Skeletal muscle satellite cell (primary cell): Measurements from ENCODE around the gene FMO3.

Experiments
- H3K27me3 ChIP-seq: 2 replicates; pipeline ENCODE4 v1.7.0; 2013; ENCODE audit warnings: low read length; ENCODE audit not compliant: control insufficient read depth, insufficient read depth
- H3K36me3 ChIP-seq: 2 replicates; pipeline ENCODE4 v1.7.0; 2013; ENCODE audit warnings: mild to moderate bottlenecking, control low read depth, low read length; ENCODE audit not compliant: insufficient read depth
- H3K4me1 ChIP-seq: 2 replicates; pipeline ENCODE4 v1.7.0; 2013; ENCODE audit warnings: low read length; ENCODE audit not compliant: control insufficient read depth, insufficient read depth
- H3K4me2 ChIP-seq: 2 replicates; pipeline ENCODE4 v1.7.0; 2013; ENCODE audit warnings: mild to moderate bottlenecking, low read length
- H3K4me3 ChIP-seq: 2 replicates; pipeline ENCODE4 v1.7.0; 2013; ENCODE audit warnings: low read length
- H3K9ac ChIP-seq: 2 replicates; pipeline ENCODE4 v1.7.0; 2013; ENCODE audit warnings: mild to moderate bottlenecking, low read depth, low read length, moderate library complexity
- H3K9me3 ChIP-seq: replicated peaks from 2 replicates; pipeline ENCODE4 v1.7.0; 2013; ENCODE audit warnings: mild to moderate bottlenecking, control low read depth, low read length

The FMO3 gene

GRCh38 chr1:171117085-171117484, 26.4 kb downstream of the FMO3 start:
- H3K27me3 ChIP-seq = no peaks in the 10 kb centered on the region
- H3K4me3 ChIP-seq = no peak overlapping the region
- H3K4me1 ChIP-seq = peaks cover 5% of the 10 kb centered on the region
- H3K9ac ChIP-seq = no peak overlapping the region
- H3K36me3 ChIP-seq = no peaks in the 10 kb centered on the region
- H3K4me2 ChIP-seq = no peak overlapping the region
- H3K9me3 ChIP-seq = no peaks in the 10 kb centered on the region

- Histone ChIP-seq H3K4me2 (no peak overlapping the region), H3K4me3 (no peak overlapping the region), H3K36me3 (no peaks in the 10 kb centered on the region), H3K4me1 (no peaks in the 10 kb centered on the region), H3K9me3 (no peaks in the 10 kb centered on the region), H3K9ac (no peak overlapping the region), H3K27me3 (no peaks in the 10 kb centered on the region)
Measured at GRCh38 chr1:171119648-171120047, 28.9 kb downstream of the FMO3 start.

GRCh38 chr1:171122299-171122698, 31.6 kb downstream of the FMO3 start:
- Histone ChIP-seq H3K9ac (no peak overlapping the region), H3K4me2 (no peak overlapping the region), H3K27me3 (no peaks in the 10 kb centered on the region), H3K4me3 (no peak overlapping the region), H3K9me3 (no peaks in the 10 kb centered on the region), H3K4me1 (peaks cover 8% of the 10 kb centered on the region), H3K36me3 (no peaks in the 10 kb centered on the region)

- Histone ChIP-seq H3K4me1 (peaks cover 12% of the 10 kb centered on the region), H3K4me2 (no peak overlapping the region), H3K27me3 (no peaks in the 10 kb centered on the region), H3K4me3 (no peak overlapping the region), H3K36me3 (no peaks in the 10 kb centered on the region), H3K9me3 (no peaks in the 10 kb centered on the region), H3K9ac (no peak overlapping the region)
Measured at GRCh38 chr1:171122893-171123292, 32.2 kb downstream of the FMO3 start.

GRCh38 chr1:171126504-171126903, 35.8 kb downstream of the FMO3 start:
- H3K9ac ChIP-seq = no peak overlapping the region
- H3K4me3 ChIP-seq = no peak overlapping the region
- no peaks in the 10 kb centered on the region for H3K9me3 ChIP-seq
- H3K4me2 ChIP-seq = no peak overlapping the region
- no peaks in the 10 kb centered on the region for H3K27me3 ChIP-seq
- H3K4me1 ChIP-seq = peaks cover 20% of the 10 kb centered on the region
- no peaks in the 10 kb centered on the region for H3K36me3 ChIP-seq

- Histone ChIP-seq H3K9ac (no peak overlapping the region), H3K27me3 (no peaks in the 10 kb centered on the region), H3K4me3 (no peak overlapping the region), H3K4me2 (no peak overlapping the region), H3K4me1 (peaks cover 20% of the 10 kb centered on the region), H3K36me3 (no peaks in the 10 kb centered on the region), H3K9me3 (no peaks in the 10 kb centered on the region)
Measured at GRCh38 chr1:171127099-171127498, 36.4 kb downstream of the FMO3 start.

GRCh38 chr1:171127501-171127900, 36.8 kb downstream of the FMO3 start:
- H3K4me2 ChIP-seq = peak overlapping the region; percentile 50
- H3K36me3 ChIP-seq = no peaks in the 10 kb centered on the region
- H3K9me3 ChIP-seq = no peaks in the 10 kb centered on the region
- no peaks in the 10 kb centered on the region for H3K27me3 ChIP-seq
- H3K9ac ChIP-seq = peak overlapping the region; percentile 43
- H3K4me3 ChIP-seq = no peak overlapping the region
- peaks cover 20% of the 10 kb centered on the region for H3K4me1 ChIP-seq

GRCh38 chr1:171128463-171128862, 37.8 kb downstream of the FMO3 start:
- Histone ChIP-seq H3K4me3 (no peak overlapping the region), H3K4me2 (no peak overlapping the region), H3K9me3 (no peaks in the 10 kb centered on the region)

GRCh38 chr1:171134204-171134923, 43.7 kb downstream of the FMO3 start:
- H3K4me2 ChIP-seq = no peak overlapping the region
- no peaks in the 10 kb centered on the region for H3K36me3 ChIP-seq
- H3K27me3 ChIP-seq = no peaks in the 10 kb centered on the region
- H3K9ac ChIP-seq = no peak overlapping the region
- no peak overlapping the region for H3K4me3 ChIP-seq
- no peaks in the 10 kb centered on the region for H3K9me3 ChIP-seq
- H3K4me1 ChIP-seq = no peaks in the 10 kb centered on the region

More at GRCh38 chr1:171128463-171128862, 37.8 kb downstream of the FMO3 start:
- no peak overlapping the region for H3K9ac ChIP-seq
- no peaks in the 10 kb centered on the region for H3K36me3 ChIP-seq
- peaks cover 20% of the 10 kb centered on the region for H3K4me1 ChIP-seq
- H3K27me3 ChIP-seq = no peaks in the 10 kb centered on the region

GRCh38 chr1:171137580-171137979, 46.9 kb downstream of the FMO3 start:
- Histone ChIP-seq H3K4me2 (no peak overlapping the region), H3K36me3 (no peaks in the 10 kb centered on the region), H3K4me3 (no peak overlapping the region), H3K9me3 (no peaks in the 10 kb centered on the region), H3K27me3 (no peaks in the 10 kb centered on the region), H3K4me1 (peaks cover 18% of the 10 kb centered on the region), H3K9ac (no peak overlapping the region)

GRCh38 chr1:171138980-171139379, 48.3 kb downstream of the FMO3 start:
- no peaks in the 10 kb centered on the region for H3K36me3 ChIP-seq
- no peak overlapping the region for H3K4me3 ChIP-seq
- peaks cover 24% of the 10 kb centered on the region for H3K4me1 ChIP-seq
- H3K27me3 ChIP-seq = no peaks in the 10 kb centered on the region
- H3K4me2 ChIP-seq = no peak overlapping the region
- no peak overlapping the region for H3K9ac ChIP-seq
- no peaks in the 10 kb centered on the region for H3K9me3 ChIP-seq

GRCh38 chr1:171139890-171140289, 49.2 kb downstream of the FMO3 start:
- Histone ChIP-seq H3K9ac (no peak overlapping the region), H3K27me3 (no peaks in the 10 kb centered on the region), H3K4me1 (peaks cover 24% of the 10 kb centered on the region), H3K4me2 (no peak overlapping the region), H3K9me3 (no peaks in the 10 kb centered on the region), H3K4me3 (no peak overlapping the region), H3K36me3 (no peaks in the 10 kb centered on the region)
